NCI-H128 (cell line): Measurements from ENCODE around the gene C16orf89.
"Not testable (repeated sequence)": the region's sequence is repeated elsewhere in the genome, so short reads cannot be mapped to it uniquely, and the experiment has no call there.

ENCODE experiments used
- DNase-seq: peaks from one replicate; lab custom pipeline; 2025; ENCODE audit not compliant: unreplicated experiment; lab: John Stamatoyannopoulos, UW

Gene C16orf89

GRCh38 chr16:5062051-5062450 is 3.7 kb downstream of the C16orf89 start:
- DNase-seq, result no peak

GRCh38 chr16:5060073-5060641 is 5.6 kb downstream of the C16orf89 start:
- DNase-seq, result no peak

GRCh38 chr16:5059386-5060072 is 6.2 kb downstream of the C16orf89 start:
- DNase-seq, result no peak

GRCh38 chr16:5058476-5058875 is 7.3 kb downstream of the C16orf89 start:
- DNase-seq, result no peak

GRCh38 chr16:5056352-5056751 is 9.4 kb downstream of the C16orf89 start:
- no peak for DNase-seq

- DNase-seq, result no peak
These were observed 10.6 kb downstream of the C16orf89 start for GRCh38 chr16:5054876-5055865.

GRCh38 chr16:5046914-5047313 is 18.8 kb downstream of the C16orf89 start:
- no peak for DNase-seq

GRCh38 chr16:5045499-5046115 is 20.1 kb downstream of the C16orf89 start:
- DNase-seq, result no peak

- not testable (repeated sequence) for DNase-seq
These were observed 21.2 kb downstream of the C16orf89 start for GRCh38 chr16:5044581-5044980.

GRCh38 chr16:5044011-5044540 is 21.7 kb downstream of the C16orf89 start:
- DNase-seq, result no peak

GRCh38 chr16:5042574-5043171 is 23.1 kb downstream of the C16orf89 start:
- no peak for DNase-seq

- no peak for DNase-seq
These were observed 24.1 kb downstream of the C16orf89 start for GRCh38 chr16:5041600-5042133.

- DNase-seq, result no peak
These were observed 25.3 kb downstream of the C16orf89 start for GRCh38 chr16:5040451-5040850.

GRCh38 chr16:5036228-5037156 is 29.3 kb downstream of the C16orf89 start:
- no peak for DNase-seq

GRCh38 chr16:5035909-5036227 is 29.9 kb downstream of the C16orf89 start:
- no peak for DNase-seq

- DNase-seq, result no peak
These were observed 31.6 kb downstream of the C16orf89 start for GRCh38 chr16:5034167-5034523.

- DNase-seq, result peak; percentile 20
These were observed 32.2 kb downstream of the C16orf89 start, which contains the start of gene NAGPA for GRCh38 chr16:5033256-5034166. Gene NAGPA, minus strand, starts transcription at chr16:5033935. Its CDS starts 21 bp downstream, at chr16:5033914.

GRCh38 chr16:5032748-5033167 is 33.0 kb downstream of the C16orf89 start:
- DNase-seq, result no peak
